H9 (cell line): ENCODE data around the gene GCSAML. TPM values are rescaled to one million over a fixed set of nuclear protein-coding genes. Genes with fewer than 3 reads are reported as not detected.

Experiments used
- DNase-seq: peaks from one replicate; pipeline ENCODE4 v3.0.0-alpha.2; 2017
- H2AFZ ChIP-seq: one replicate; pipeline ENCODE4 v1.6.1; 2013; ENCODE audit warnings: mild to moderate bottlenecking, low read length, control low read depth, moderate library complexity
- H2AK5ac ChIP-seq: 2 replicates; pipeline ENCODE4 v1.6.1; 2013; ENCODE audit warnings: low read length, control low read depth, mixed read lengths; ENCODE audit not compliant: insufficient read length
- H2BK120ac ChIP-seq: one replicate; pipeline ENCODE4 v1.6.1; 2013; ENCODE audit warnings: low read depth, mild to moderate bottlenecking, low read length, control low read depth, inconsistent platforms; ENCODE audit not compliant: poor library complexity, severe bottlenecking
- H2BK12ac ChIP-seq: 2 replicates; pipeline ENCODE4 v1.6.1; 2013; ENCODE audit warnings: low read length, control low read depth, mixed read lengths, low read depth; ENCODE audit not compliant: insufficient read length
- H2BK15ac ChIP-seq: 2 replicates; pipeline ENCODE4 v1.6.1; 2013; ENCODE audit warnings: low read depth, low read length, control low read depth
- H2BK20ac ChIP-seq: one replicate; pipeline ENCODE4 v1.6.1; 2013; ENCODE audit warnings: low read depth, mild to moderate bottlenecking, low read length, control low read depth, inconsistent platforms; ENCODE audit not compliant: poor library complexity, severe bottlenecking
- H2BK5ac ChIP-seq: 2 replicates; pipeline ENCODE4 v1.6.1; 2013; ENCODE audit warnings: low read length, control low read depth, mixed read lengths; ENCODE audit not compliant: insufficient read length
- H3K14ac ChIP-seq: 2 replicates; pipeline ENCODE4 v1.6.1; 2013; ENCODE audit warnings: low read length, control low read depth; ENCODE audit not compliant: insufficient read depth
- H3K18ac ChIP-seq: 2 replicates; pipeline ENCODE4 v1.6.1; 2013; ENCODE audit warnings: low read depth, mild to moderate bottlenecking, mixed read lengths, low read length, control low read depth; ENCODE audit not compliant: insufficient read length
- H3K23ac ChIP-seq: 2 replicates; pipeline ENCODE4 v1.6.1; 2013; ENCODE audit warnings: low read length, control low read depth, mixed read lengths, low read depth; ENCODE audit not compliant: insufficient read length
- H3K23me2 ChIP-seq: 2 replicates; pipeline ENCODE4 v1.6.1; 2013; ENCODE audit warnings: low read depth, mild to moderate bottlenecking, mixed read lengths, low read length, control low read depth; ENCODE audit not compliant: insufficient read length, poor library complexity, severe bottlenecking
- H3K27ac ChIP-seq: 2 replicates; pipeline ENCODE4 v1.5.1; 2013; ENCODE audit warnings: low read length, control low read depth, mixed read lengths, low read depth; ENCODE audit not compliant: insufficient read length
- H3K27me3 ChIP-seq: 2 replicates; pipeline ENCODE4 v1.6.1; 2013; ENCODE audit warnings: low read length, control low read depth, inconsistent platforms; ENCODE audit not compliant: insufficient read depth
- H3K4ac ChIP-seq: 2 replicates; pipeline ENCODE4 v1.6.1; 2013; ENCODE audit warnings: low read depth, mild to moderate bottlenecking, control low read depth, inconsistent platforms, low read length, moderate library complexity
- H3K4me1 ChIP-seq: 2 replicates; pipeline ENCODE4 v1.6.1; 2013; ENCODE audit warnings: low read length, control low read depth, inconsistent platforms; ENCODE audit not compliant: insufficient read depth
- H3K4me2 ChIP-seq: 2 replicates; pipeline ENCODE4 v1.6.1; 2013; ENCODE audit warnings: low read length, control low read depth, mixed read lengths; ENCODE audit not compliant: insufficient read length, insufficient read depth
- H3K56ac ChIP-seq: 2 replicates; pipeline ENCODE4 v1.6.1; 2013; ENCODE audit warnings: low read depth, mild to moderate bottlenecking, mixed read lengths, low read length, control low read depth; ENCODE audit not compliant: insufficient read length
- H3K79me1 ChIP-seq: 2 replicates; pipeline ENCODE4 v1.6.1; 2013; ENCODE audit warnings: low read depth, mild to moderate bottlenecking, moderate library complexity, low read length, control low read depth, inconsistent platforms; ENCODE audit not compliant: insufficient read depth, poor library complexity, severe bottlenecking
- H3K79me2 ChIP-seq: 2 replicates; pipeline ENCODE4 v1.6.1; 2013; ENCODE audit warnings: low read length, control low read depth, inconsistent platforms; ENCODE audit not compliant: insufficient read depth
- H3K9ac ChIP-seq: 2 replicates; pipeline ENCODE4 v1.6.1; 2013; ENCODE audit warnings: low read length, control low read depth, mixed read lengths; ENCODE audit not compliant: insufficient read length; ENCODE audit errors: extremely low read depth
- H3K9me3 ChIP-seq: one replicate; pipeline ENCODE4 v1.6.1; 2013; ENCODE audit warnings: low read depth, low read length, inconsistent platforms; ENCODE audit not compliant: control insufficient read depth
- H3T11ph ChIP-seq: one replicate; pipeline ENCODE4 v1.6.1; 2013; ENCODE audit warnings: mild to moderate bottlenecking, low read length, control low read depth, inconsistent platforms
- H4K20me1 ChIP-seq: one replicate; pipeline ENCODE4 v1.6.1; 2013; ENCODE audit not compliant: control insufficient read depth, insufficient read length, insufficient read depth
- H4K5ac ChIP-seq: 2 replicates; pipeline ENCODE4 v1.6.1; 2013; ENCODE audit warnings: low read depth, mild to moderate bottlenecking, mixed read lengths, low read length, control low read depth; ENCODE audit not compliant: insufficient read length
- H4K8ac ChIP-seq: replicated peaks from 2 replicates; pipeline ENCODE4 v1.6.1; 2013; ENCODE audit warnings: low read length, control low read depth, mixed read lengths, low read depth; ENCODE audit not compliant: insufficient read length
- H4K91ac ChIP-seq: 2 replicates; pipeline ENCODE4 v1.6.1; 2013; ENCODE audit warnings: low read depth, mild to moderate bottlenecking, moderate library complexity, mixed read lengths, low read length, control low read depth; ENCODE audit not compliant: insufficient read length
- H3K27ac Mint-ChIP-seq, 3 experiments: 2 replicates in 2 of 3; 3 replicates in 1 of 3; pipeline ENCODE4 v1.8.0; 2020 to 2021; ENCODE audit warnings: mixed read lengths in 3 of 3, mild to moderate bottlenecking in 1 of 3, moderate library complexity in 1 of 3
- H3K27me3 Mint-ChIP-seq: 2 replicates; pipeline ENCODE4 v1.8.0; 2021; ENCODE audit warnings: low read depth, mild to moderate bottlenecking, moderate library complexity, mixed read lengths
- H3K36me3 Mint-ChIP-seq, 3 experiments: 2 replicates in 2 of 3; 3 replicates in 1 of 3; pipeline ENCODE4 v1.8.0; 2020 to 2021; ENCODE audit warnings: low read depth in 3 of 3, mixed read lengths in 3 of 3; ENCODE audit not compliant: insufficient read depth in 1 of 3
- H3K4me1 Mint-ChIP-seq, 2 experiments: 2 replicates each; pipeline ENCODE4 v1.8.0; 2020; ENCODE audit warnings: mixed read lengths in 2 of 2
- H3K4me3 Mint-ChIP-seq, 2 experiments: 2 replicates in 1 of 2; 3 replicates in 1 of 2; pipeline ENCODE4 v1.8.0; 2020 to 2021; ENCODE audit warnings: mild to moderate bottlenecking in 2 of 2, mixed read lengths in 2 of 2, moderate library complexity in 1 of 2
- H3K9me3 Mint-ChIP-seq, 2 experiments: 2 replicates in 1 of 2; 3 replicates in 1 of 2; pipeline ENCODE4 v1.8.0; 2020; ENCODE audit warnings: mild to moderate bottlenecking in 2 of 2, mixed read lengths in 2 of 2, moderate library complexity in 1 of 2
- WGBS: extraction: QIAGEN DNeasy Blood & Tissue Kit; methylation state at CpG from one replicate; pipeline ENCODE4 v1.1.7; 2013; ENCODE audit warnings: missing lambda C conversion rate, low lambda C conversion rate, mixed read lengths; ENCODE audit not compliant: insufficient read length; ENCODE audit errors: extremely low coverage; 5-methylcytosine and 5-hydroxymethylcytosine counted together
- total RNA-seq: library from RNA; stranded (reverse); gene quantifications from 2 replicates; pipeline ENCODE4 v1.2.1, GENCODE V29; 2021
- TF ChIP-seq, protein P1 (sequence below): fragments of 200-600 bp; sonication (generic); conservative IDR thresholded peaks from 3 replicates; pipeline ENCODE4 v1.8.0; 2021; ENCODE audit warnings: antibody characterized with exemption, mild to moderate bottlenecking

Gene GCSAML
- total RNA-seq, 1 experiment from 2014 or later = not detected

DNA sequence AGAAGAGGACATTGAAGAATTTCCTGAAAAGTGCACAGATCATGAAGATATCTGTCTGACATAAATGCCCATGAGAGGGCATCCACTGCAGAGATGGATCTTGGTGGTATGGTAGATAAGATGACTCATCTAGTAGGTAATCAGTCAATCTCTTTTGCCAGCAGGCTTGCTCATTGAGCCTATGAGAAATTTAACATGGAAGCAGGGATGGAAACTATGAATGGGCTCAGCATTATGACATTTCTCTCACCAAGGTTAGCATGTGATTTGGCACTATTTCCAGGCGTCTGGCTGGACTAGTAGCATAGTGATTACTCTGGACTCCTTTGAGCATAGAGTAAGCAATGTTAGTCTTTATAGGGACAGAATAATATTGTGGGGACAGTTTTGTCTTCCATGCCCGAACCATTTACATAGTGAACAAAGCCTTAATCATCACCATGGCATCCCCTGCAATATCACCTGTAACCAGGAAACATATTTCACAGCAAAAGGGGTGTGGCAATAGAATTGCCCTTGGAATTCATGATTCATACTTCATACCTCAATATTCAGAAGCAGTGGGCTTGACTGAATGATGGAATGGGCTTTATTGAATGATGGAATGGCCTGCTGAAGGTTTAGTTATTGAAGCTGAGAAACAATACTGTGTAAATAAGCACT lies 20.0 kb upstream of the GCSAML start:
- Histone ChIP-seq H2BK20ac (no peak overlapping the region), H3K4me2 (no peak overlapping the region), H3K9me3 (no peaks in the 10 kb centered on the region), H3K4ac (no peak overlapping the region), H3K79me2 (no peaks in the 10 kb centered on the region), H2AK5ac (no peak overlapping the region), H4K91ac (no peak overlapping the region), H3K18ac (no peak overlapping the region), H4K8ac (no peak overlapping the region), H3K79me1 (no peaks in the 10 kb centered on the region), H2BK5ac (no peak overlapping the region), H2BK120ac (no peak overlapping the region), H3K27ac (no peak overlapping the region), H4K20me1 (no peaks in the 10 kb centered on the region), H4K5ac (no peak overlapping the region), H3K4me1 (no peaks in the 10 kb centered on the region), H2AFZ (no peak overlapping the region), H3K14ac (no peak overlapping the region), H3K27me3 (no peaks in the 10 kb centered on the region), H3K23me2 (no peaks in the 10 kb centered on the region), H2BK15ac (no peak overlapping the region), H2BK12ac (no peak overlapping the region), H3K23ac (no peak overlapping the region), H3T11ph (no peak overlapping the region), H3K56ac (no peak overlapping the region), H3K9ac (no peak overlapping the region)
- no peak overlapping the region for H3K4me3 Mint-ChIP-seq
- DNase-seq = no peak
- H3K9me3 Mint-ChIP-seq = peaks cover 4 to 6% of the 10 kb centered on the region in 2 experiments; a peak in 3 of 5 replicates
- TF ChIP-seq, protein P1, sequence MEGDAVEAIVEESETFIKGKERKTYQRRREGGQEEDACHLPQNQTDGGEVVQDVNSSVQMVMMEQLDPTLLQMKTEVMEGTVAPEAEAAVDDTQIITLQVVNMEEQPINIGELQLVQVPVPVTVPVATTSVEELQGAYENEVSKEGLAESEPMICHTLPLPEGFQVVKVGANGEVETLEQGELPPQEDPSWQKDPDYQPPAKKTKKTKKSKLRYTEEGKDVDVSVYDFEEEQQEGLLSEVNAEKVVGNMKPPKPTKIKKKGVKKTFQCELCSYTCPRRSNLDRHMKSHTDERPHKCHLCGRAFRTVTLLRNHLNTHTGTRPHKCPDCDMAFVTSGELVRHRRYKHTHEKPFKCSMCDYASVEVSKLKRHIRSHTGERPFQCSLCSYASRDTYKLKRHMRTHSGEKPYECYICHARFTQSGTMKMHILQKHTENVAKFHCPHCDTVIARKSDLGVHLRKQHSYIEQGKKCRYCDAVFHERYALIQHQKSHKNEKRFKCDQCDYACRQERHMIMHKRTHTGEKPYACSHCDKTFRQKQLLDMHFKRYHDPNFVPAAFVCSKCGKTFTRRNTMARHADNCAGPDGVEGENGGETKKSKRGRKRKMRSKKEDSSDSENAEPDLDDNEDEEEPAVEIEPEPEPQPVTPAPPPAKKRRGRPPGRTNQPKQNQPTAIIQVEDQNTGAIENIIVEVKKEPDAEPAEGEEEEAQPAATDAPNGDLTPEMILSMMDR = no peak
- H3K36me3 Mint-ChIP-seq = no peaks in the 10 kb centered on the region; a peak in 1 of 7 replicates
- H3K4me1 Mint-ChIP-seq = peaks cover 2 to 3% of the 10 kb centered on the region in 2 experiments; a peak in 1 of 4 replicates
- WGBS = no CpG with 5 or more reads among the region's 2 CpGs
- no peak overlapping the region for H3K27ac Mint-ChIP-seq
- peaks cover 2% of the 10 kb centered on the region; the same call in 1 of the 2 replicates for H3K27me3 Mint-ChIP-seq
